SK-N-SH (cell line): ENCODE results near the gene NRBF2.

ENCODE experiments used
- CHD2 ChIP-seq: fragments of 150-350 bp; IDR thresholded peaks from 2 replicates; pipeline ENCODE4 v1.6.1; 2018; ENCODE audit warnings: low read length; ENCODE audit not compliant: partially characterized antibody
- EP300 ChIP-seq, 2 experiments: IDR thresholded peaks; 2 replicates each; pipeline versions ENCODE4 v1.4.0 to v1.6.1; 2012; ENCODE audit warnings: borderline replicate concordance in 1 of 2, low read depth in 1 of 2, low read length in 1 of 2
- EZH2phosphoT487 ChIP-seq: fragments of 200-600 bp; sonication (generic); IDR thresholded peaks from 2 replicates; pipeline ENCODE4 v1.6.1; 2017; ENCODE audit warnings: low read depth, mixed run types, mild to moderate bottlenecking, antibody characterized with exemption, moderate library complexity, borderline replicate concordance
- FOXM1 ChIP-seq: IDR thresholded peaks from 2 replicates; pipeline ENCODE4 v1.4.0; 2012; ENCODE audit warnings: low read depth, mild to moderate bottlenecking
- GABPA ChIP-seq: IDR thresholded peaks from 2 replicates; pipeline ENCODE4 v1.4.0; 2012; ENCODE audit warnings: low read depth, mild to moderate bottlenecking
- NRF1 ChIP-seq: IDR thresholded peaks from 2 replicates; pipeline ENCODE4 v1.6.1; 2012; ENCODE audit warnings: low read depth, mild to moderate bottlenecking, low read length
- POLR2AphosphoS5 ChIP-seq: IDR thresholded peaks from 2 replicates; pipeline ENCODE4 v1.6.1; 2012; ENCODE audit warnings: low read depth, low read length
- RAD21 ChIP-seq: IDR thresholded peaks from 2 replicates; pipeline ENCODE4 v1.6.1; 2012; ENCODE audit warnings: mild to moderate bottlenecking, low read length
- TF ChIP-seq, protein P1 (sequence below): fragments of 200-600 bp; sonication (generic); IDR thresholded peaks from 2 replicates; pipeline ENCODE4 v1.6.1; 2017; ENCODE audit warnings: antibody characterized with exemption, mild to moderate bottlenecking, moderate library complexity
- TF ChIP-seq, protein P2 (sequence below): IDR thresholded peaks from 2 replicates; pipeline ENCODE4 v1.4.0; 2012; ENCODE audit warnings: low read depth, borderline replicate concordance

DNA sequence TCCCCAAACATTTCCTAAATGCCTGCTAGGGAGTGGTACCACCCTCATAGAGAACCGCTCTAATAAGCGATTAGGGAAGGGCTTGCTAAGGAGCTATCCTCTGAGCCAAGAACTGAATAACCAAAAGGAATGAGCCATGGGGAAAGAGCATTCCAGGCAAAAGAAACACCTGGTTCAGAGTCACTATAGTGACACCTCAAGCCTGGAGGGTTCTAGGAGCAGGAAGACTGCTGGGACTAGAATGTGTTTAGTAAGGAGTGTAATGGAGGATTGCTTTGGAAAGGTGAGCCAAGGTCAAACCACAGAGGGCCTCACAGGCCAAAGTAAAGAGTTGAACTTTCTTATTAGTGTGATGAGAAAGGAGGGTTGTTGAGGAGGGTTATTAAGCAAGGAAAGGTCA is 38.7 kb upstream of the NRBF2 start:
- TF ChIP-seq, protein P1, sequence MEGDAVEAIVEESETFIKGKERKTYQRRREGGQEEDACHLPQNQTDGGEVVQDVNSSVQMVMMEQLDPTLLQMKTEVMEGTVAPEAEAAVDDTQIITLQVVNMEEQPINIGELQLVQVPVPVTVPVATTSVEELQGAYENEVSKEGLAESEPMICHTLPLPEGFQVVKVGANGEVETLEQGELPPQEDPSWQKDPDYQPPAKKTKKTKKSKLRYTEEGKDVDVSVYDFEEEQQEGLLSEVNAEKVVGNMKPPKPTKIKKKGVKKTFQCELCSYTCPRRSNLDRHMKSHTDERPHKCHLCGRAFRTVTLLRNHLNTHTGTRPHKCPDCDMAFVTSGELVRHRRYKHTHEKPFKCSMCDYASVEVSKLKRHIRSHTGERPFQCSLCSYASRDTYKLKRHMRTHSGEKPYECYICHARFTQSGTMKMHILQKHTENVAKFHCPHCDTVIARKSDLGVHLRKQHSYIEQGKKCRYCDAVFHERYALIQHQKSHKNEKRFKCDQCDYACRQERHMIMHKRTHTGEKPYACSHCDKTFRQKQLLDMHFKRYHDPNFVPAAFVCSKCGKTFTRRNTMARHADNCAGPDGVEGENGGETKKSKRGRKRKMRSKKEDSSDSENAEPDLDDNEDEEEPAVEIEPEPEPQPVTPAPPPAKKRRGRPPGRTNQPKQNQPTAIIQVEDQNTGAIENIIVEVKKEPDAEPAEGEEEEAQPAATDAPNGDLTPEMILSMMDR: no peak
- TF ChIP-seq CHD2: no peak
- TF ChIP-seq, protein P2, sequence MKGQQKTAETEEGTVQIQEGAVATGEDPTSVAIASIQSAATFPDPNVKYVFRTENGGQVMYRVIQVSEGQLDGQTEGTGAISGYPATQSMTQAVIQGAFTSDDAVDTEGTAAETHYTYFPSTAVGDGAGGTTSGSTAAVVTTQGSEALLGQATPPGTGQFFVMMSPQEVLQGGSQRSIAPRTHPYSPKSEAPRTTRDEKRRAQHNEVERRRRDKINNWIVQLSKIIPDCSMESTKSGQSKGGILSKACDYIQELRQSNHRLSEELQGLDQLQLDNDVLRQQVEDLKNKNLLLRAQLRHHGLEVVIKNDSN: no peak
- no peak for TF ChIP-seq NRF1
- no peak for TF ChIP-seq RAD21
- TF ChIP-seq GABPA: no peak
- no peak for TF ChIP-seq EP300 (IDR thresholded peaks at IDR 0.05; ENCODE audit: borderline replicate concordance in 1 of 2, low read depth in 1 of 2, low read length in 1 of 2)
- no peak for TF ChIP-seq EZH2phosphoT487
- no peak for TF ChIP-seq POLR2AphosphoS5
- TF ChIP-seq FOXM1: no peak
